Mucosa of stomach (tissue), 1 donor: ENCODE data around the gene OLFML1.

Experiments used
- H3K27me3 ChIP-seq: one replicate; pipeline ENCODE4 v1.7.0; 2013; ENCODE audit warnings: mild to moderate bottlenecking, low read length; ENCODE audit not compliant: control insufficient read depth, insufficient read depth
- H3K36me3 ChIP-seq: one replicate; pipeline ENCODE4 v1.7.0; 2013; ENCODE audit warnings: low read length; ENCODE audit not compliant: control insufficient read depth, insufficient read depth
- H3K4me1 ChIP-seq: one replicate; pipeline ENCODE4 v1.7.0; 2013; ENCODE audit warnings: mild to moderate bottlenecking, low read length; ENCODE audit not compliant: control insufficient read depth, insufficient read depth
- H3K4me3 ChIP-seq: one replicate; pipeline ENCODE4 v1.7.0; 2013; ENCODE audit warnings: low read length
- H3K9ac ChIP-seq: one replicate; pipeline ENCODE4 v1.7.0; 2013; ENCODE audit warnings: mild to moderate bottlenecking, low read length, moderate library complexity
- H3K9me3 ChIP-seq: one replicate; pipeline ENCODE4 v1.7.0; 2013; ENCODE audit warnings: mild to moderate bottlenecking, low read length, moderate library complexity; ENCODE audit not compliant: control insufficient read depth
- donor health status: Pancreatic carcinoma.

Gene OLFML1

DNA sequence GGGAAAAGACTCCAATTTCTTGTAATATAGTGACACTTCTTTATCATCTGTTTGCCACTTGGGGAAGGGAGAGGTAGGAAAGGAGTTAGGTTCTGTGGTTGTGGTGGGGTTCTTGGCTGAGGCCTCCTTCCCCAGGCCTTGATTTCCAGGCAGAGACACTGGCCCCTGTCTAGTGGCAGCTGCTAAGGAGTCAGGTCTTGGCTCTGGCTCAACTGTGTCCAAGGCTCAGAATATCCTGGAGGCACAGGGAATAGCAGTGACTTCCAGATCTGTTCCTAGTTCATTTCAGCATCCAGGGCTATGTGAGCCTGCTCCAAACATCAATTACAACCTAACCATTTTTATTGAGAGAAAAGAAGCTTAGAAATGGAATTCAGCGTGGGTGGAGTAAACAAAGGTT, 58.0 kb downstream of the OLFML1 start:
- H3K27me3 ChIP-seq, result no peaks in the 10 kb centered on the region
- no peak overlapping the region for H3K4me3 ChIP-seq
- H3K9me3 ChIP-seq, result no peaks in the 10 kb centered on the region
- no peaks in the 10 kb centered on the region for H3K36me3 ChIP-seq
- no peaks in the 10 kb centered on the region for H3K4me1 ChIP-seq
- H3K9ac ChIP-seq, result no peak overlapping the region

DNA sequence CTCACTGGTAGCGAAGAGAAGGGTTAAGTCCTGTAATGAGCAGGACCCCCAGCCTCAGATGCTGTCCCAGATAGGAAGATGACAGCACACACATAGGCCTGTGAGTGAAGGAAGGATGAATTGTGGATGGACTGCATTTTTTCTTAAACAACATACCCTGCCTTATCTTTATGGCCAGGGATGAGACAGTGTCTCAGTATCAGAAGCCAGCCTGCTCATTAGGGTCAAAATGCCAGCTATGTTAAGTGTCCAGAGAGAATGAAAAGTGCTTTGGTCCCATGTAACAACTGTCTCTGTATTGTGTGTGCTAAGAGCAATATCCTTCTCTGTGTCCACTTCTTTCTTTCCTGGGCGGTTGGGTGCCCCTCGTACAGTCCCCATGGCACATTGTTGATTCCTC, 58.7 kb downstream of the OLFML1 start:
- no peak overlapping the region for H3K4me3 ChIP-seq
- no peaks in the 10 kb centered on the region for H3K9me3 ChIP-seq
- no peak overlapping the region for H3K9ac ChIP-seq
- no peaks in the 10 kb centered on the region for H3K4me1 ChIP-seq
- no peaks in the 10 kb centered on the region for H3K27me3 ChIP-seq
- H3K36me3 ChIP-seq, result no peaks in the 10 kb centered on the region

DNA sequence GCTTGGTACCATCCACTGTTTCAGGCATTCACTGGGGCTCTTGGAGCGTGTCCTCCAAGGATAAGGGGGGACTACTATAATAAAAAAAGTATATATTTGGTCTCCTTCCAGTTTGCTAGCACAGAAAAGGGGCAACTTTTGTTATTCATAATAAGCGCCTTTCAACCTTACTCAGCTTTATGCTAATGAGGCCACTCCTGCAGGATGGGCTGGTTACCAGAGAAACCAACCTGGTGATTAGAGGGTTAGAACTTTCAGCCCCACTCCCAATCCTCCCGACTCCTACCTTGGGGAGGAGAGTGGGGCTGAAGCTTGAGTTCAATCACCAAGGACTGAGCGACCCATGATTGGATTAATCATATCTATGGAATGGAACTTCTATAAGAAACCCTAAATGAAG, 60.3 kb downstream of the OLFML1 start:
- no peaks in the 10 kb centered on the region for H3K27me3 ChIP-seq
- no peaks in the 10 kb centered on the region for H3K4me1 ChIP-seq
- no peaks in the 10 kb centered on the region for H3K9me3 ChIP-seq
- no peak overlapping the region for H3K4me3 ChIP-seq
- H3K9ac ChIP-seq, result no peak overlapping the region
- H3K36me3 ChIP-seq, result no peaks in the 10 kb centered on the region

DNA sequence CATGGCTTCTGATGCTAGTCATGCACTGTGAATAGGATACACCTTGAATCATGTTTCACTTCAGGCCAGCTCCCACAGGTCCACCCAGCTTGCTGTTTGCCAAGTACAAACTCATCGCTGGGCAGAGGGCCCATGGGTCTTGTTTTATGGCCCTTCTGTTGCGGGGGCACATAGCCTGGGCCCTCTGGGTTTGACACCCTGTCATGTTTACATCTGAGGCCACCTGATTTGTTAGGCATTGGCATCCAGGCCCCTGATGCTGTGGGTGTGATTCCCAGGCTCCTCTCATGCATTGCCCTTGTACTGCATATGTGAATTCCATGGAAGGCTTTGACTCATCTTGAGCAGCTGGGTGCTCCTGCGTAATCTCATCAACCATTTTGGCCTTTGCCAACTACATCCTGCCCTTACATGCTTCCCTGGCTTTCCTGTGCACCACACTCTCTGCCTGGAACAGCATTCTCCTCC, 61.1 kb downstream of the OLFML1 start:
- Histone ChIP-seq H3K36me3 (no peaks in the 10 kb centered on the region), H3K4me3 (no peak overlapping the region), H3K4me1 (no peaks in the 10 kb centered on the region), H3K9ac (no peak overlapping the region), H3K9me3 (no peaks in the 10 kb centered on the region), H3K27me3 (no peaks in the 10 kb centered on the region)

DNA sequence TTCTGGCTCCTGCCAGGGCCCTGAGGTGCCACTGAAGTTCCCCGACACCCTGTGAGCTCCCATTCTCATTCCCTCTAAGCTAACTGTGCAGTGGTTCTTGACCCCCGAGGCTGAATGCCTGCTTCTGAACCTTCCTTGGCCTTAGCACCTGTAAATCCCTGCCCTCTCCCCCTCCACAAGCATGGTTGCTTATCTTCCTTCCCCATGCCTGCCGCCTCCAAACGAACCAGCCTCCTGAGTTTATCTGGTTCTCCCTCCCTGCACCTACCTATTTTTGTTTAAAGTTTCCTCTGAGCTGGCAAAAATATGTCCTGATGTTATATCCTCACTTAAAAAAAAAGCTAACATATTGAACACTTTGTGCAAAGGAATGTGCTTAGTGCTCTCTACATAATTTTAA, 62.4 kb downstream of the OLFML1 start:
- Histone ChIP-seq H3K9ac (no peak overlapping the region), H3K27me3 (no peaks in the 10 kb centered on the region), H3K4me1 (no peaks in the 10 kb centered on the region), H3K36me3 (no peaks in the 10 kb centered on the region), H3K4me3 (no peak overlapping the region), H3K9me3 (no peaks in the 10 kb centered on the region)

DNA sequence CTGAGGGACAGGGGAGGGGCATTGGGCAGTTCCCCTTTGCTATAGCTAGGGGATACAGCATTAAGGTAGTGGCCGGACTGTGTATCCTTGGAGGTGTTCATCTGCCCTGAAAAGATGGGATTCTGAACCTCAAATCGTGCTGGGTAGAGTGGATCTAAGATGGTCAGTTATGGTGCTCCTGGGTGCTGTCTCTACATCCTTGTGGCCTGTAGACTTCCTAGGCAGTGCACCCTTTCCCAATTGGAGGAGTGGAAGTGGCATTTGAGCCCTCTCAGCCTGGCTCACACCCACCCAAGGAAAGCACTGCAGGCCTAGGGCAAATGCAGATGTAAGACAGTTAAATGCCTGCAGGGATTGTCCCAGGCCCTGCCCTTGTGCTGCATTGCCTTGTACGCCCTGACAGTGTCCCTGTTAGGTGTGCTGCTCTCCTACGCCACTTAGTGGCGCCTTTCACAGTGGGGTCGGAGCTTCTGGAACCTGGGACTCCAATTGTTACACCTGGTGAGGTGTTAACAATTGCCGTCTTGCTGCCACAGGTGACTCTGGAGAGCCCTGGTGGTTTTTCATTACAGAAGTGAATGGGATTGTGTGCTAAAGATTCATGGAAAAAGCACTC, 63.5 kb downstream of the OLFML1 start:
- Histone ChIP-seq H3K9ac (no peak overlapping the region), H3K9me3 (no peaks in the 10 kb centered on the region), H3K36me3 (no peaks in the 10 kb centered on the region), H3K4me3 (no peak overlapping the region), H3K4me1 (no peaks in the 10 kb centered on the region), H3K27me3 (no peaks in the 10 kb centered on the region)

DNA sequence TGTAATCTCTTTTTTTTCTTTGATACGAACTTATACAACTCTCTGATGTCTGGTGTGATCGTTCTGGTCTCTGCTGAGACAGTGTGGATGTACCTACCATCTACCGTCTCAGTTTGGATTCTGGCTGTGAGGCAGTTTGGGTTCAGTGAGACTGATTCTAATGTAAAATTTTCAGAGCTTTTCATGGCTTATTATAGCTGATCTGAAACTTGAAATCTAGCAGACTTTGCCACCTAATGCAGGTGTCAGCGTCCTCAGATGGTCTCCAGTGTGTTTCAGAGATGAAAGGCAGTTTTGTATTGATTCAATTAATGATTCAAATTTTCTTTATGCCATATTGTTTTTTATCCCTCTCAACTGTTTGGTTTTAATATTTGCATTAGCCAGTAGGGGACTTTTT, 64.4 kb downstream of the OLFML1 start:
- Histone ChIP-seq H3K4me3 (no peak overlapping the region), H3K9me3 (no peaks in the 10 kb centered on the region), H3K27me3 (no peaks in the 10 kb centered on the region), H3K36me3 (no peaks in the 10 kb centered on the region), H3K4me1 (no peaks in the 10 kb centered on the region), H3K9ac (no peak overlapping the region)

DNA sequence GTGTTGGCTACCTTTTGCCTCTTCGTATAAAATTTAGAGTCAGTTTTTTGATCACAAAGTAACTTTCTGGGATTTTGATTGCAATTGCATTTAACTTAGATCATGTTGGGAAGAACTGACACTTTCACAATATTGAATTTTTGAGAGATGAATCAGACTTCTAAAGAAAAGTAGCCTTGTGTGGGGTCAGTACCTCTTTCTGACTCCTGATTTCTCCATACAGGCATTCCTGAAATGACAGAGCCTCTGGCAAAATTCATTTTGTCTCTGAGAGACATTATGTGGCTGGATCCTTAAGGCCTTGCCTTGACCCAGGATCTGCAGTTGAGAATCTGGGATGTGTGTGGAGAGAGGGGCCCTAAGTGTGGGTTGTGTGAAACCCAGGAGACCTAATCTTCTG, 66.3 kb downstream of the OLFML1 start:
- Histone ChIP-seq H3K27me3 (no peaks in the 10 kb centered on the region), H3K9ac (no peak overlapping the region), H3K36me3 (no peaks in the 10 kb centered on the region), H3K9me3 (no peaks in the 10 kb centered on the region), H3K4me1 (no peaks in the 10 kb centered on the region), H3K4me3 (no peak overlapping the region)

DNA sequence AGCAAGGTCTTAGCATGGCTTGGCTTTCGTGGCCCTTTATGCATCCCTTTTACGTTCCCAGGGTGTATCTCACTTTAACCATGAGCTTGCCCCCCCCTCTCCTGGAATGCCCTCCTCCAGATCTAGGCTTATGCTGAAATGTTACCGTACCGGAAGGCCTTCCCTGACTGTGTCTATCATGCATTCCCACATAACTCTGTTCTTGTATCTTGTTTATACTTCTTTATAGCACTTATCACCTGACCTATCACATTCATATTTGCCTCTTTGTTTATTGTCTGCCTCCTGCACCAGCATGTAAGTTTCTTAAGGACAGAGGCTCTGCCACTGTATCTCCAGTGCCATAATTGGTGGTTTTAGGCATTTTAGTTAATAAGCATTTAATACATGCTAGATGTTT, 67.4 kb downstream of the OLFML1 start:
- H3K4me3 ChIP-seq, result no peak overlapping the region
- H3K36me3 ChIP-seq, result no peaks in the 10 kb centered on the region
- H3K9me3 ChIP-seq, result no peaks in the 10 kb centered on the region
- H3K27me3 ChIP-seq, result no peaks in the 10 kb centered on the region
- no peaks in the 10 kb centered on the region for H3K4me1 ChIP-seq
- H3K9ac ChIP-seq, result no peak overlapping the region

DNA sequence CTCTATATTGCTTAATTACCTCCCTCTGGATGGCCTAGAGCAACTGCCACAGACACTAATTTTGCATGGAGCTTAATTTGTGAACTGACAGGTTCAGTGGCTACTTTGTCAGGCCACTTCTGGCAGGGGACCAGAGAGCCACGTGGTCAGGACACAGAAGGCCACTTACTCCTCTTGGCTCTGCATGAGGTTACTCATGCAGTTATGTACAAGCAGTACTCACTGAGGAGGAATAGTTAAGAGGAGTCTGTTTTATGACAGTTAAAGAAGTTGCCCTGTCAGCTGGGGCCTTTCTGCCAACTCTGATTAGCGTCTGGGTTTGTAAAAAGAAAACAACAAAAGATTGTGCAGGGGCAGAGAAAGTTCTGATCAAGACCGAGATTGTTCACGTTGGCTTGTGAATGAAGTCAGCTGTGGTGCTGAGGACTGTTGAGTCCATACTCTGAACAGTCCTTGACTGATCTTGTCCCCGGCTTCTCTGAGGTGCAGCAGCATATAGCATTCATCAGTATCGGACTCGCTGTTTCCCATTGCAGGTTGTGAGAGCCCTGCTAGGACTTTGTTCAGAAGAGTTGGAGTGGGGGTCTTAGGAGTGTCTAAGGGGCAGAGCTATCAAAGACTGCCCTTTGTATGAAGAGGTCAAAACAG, 69.9 kb downstream of the OLFML1 start:
- no peak overlapping the region for H3K4me3 ChIP-seq
- no peaks in the 10 kb centered on the region for H3K27me3 ChIP-seq
- no peak overlapping the region for H3K9ac ChIP-seq
- H3K4me1 ChIP-seq, result no peaks in the 10 kb centered on the region
- no peaks in the 10 kb centered on the region for H3K9me3 ChIP-seq
- no peaks in the 10 kb centered on the region for H3K36me3 ChIP-seq

DNA sequence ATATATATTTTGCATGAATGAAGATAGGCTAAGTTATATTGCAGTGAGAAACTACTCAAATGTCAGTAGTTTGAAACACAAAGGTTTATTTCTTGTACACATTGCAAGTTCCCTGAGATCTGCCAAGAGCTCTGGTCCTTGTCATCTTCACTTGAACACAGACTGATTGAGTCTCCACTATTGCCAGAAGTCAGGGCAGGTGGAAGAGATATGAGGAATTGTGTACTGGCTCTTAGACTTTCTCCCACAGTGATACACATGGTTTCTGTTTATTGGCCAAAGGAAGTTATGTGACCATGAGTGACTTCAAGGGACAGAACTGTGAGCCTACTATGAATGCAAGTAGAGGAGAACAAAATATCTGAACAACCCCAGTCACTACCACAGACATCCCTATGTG, 72.7 kb downstream of the OLFML1 start:
- H3K9me3 ChIP-seq, result no peaks in the 10 kb centered on the region
- H3K4me3 ChIP-seq, result no peak overlapping the region
- H3K4me1 ChIP-seq, result no peaks in the 10 kb centered on the region
- no peak overlapping the region for H3K9ac ChIP-seq
- no peaks in the 10 kb centered on the region for H3K36me3 ChIP-seq
- no peaks in the 10 kb centered on the region for H3K27me3 ChIP-seq

DNA sequence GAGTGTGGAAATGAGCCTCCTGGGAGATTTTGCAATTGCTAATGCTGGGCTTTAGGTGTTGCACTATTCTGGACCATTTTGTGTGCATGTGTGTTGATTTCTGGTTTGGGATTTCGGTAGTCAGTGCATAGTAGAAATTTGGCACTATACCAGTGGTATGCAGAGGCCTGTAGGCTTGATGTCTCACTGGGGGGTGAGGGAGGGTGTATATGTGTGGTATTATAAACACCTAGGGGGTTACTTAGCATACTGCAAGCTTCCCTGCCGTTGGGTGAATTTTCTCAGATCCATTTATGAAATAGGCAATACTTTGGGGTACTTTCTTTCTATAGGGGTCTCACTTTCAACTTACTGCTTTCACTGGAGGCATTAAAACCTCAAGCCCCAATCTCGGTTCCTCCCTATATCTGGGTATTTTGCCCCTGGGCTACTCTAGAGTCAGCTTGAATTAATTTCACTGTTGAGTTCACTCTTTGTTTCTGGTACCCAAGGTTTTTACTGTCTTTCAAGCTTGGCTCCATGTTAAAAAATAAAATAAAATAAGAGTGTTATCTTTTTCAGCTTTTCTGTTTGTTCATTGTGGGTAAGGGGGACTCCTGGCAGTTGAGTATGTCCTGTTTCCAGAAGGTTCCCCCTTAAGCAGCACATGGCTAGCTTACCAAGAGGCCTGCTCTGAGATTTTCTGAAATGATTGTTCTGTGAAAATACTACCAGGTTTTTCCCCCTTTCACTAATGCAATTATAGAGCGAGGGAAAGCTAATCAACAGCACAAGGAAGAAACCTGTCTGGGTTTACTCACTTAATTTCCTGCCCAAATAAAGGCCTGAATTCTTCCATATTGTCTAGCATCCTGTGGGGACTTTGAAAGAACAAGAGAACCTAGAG, 74.3 kb downstream of the OLFML1 start:
- Histone ChIP-seq H3K4me1 (no peaks in the 10 kb centered on the region), H3K9ac (no peak overlapping the region), H3K36me3 (no peaks in the 10 kb centered on the region), H3K4me3 (no peak overlapping the region), H3K9me3 (no peaks in the 10 kb centered on the region), H3K27me3 (no peaks in the 10 kb centered on the region)
